Endothelial cell of umbilical vein (primary cell): Measurements from ENCODE around the gene SPTB. TPM values are rescaled to one million over a fixed set of nuclear protein-coding genes. Genes with fewer than 3 reads are reported as not detected.

Source experiments
- BruUV-seq: library from RNA; stranded (reverse); fragments of 400-500 nt; replicated peaks from 2 replicates; lab custom pipeline; 2021; lab: Mats Ljungman, UMichigan
- CTCF ChIA-PET: fragments of 300-600, 350-600 bp; sonication (Branson Sonifier 250); formaldehyde crosslinking; loops from one replicate; lab custom pipeline; 2021; ENCODE audit warnings: antibody characterized with exemption, inconsistent platforms; lab: Charles Lee
- POLR2A ChIA-PET: fragments of 300-600, 350-600 bp; sonication (Branson Sonifier 250); formaldehyde crosslinking; loops from one replicate; lab custom pipeline; 2021; ENCODE audit warnings: antibody characterized with exemption, inconsistent platforms; lab: Charles Lee
- DNase-seq: peaks from one replicate; pipeline ENCODE4 v3.0.0-alpha.2; 2011; ENCODE audit warnings: low read depth, low spot score
- FAIRE-seq: peaks from 2 replicates; lab custom pipeline; 2011; peaks lifted over from hg19 to GRCh38; lab: Jason Lieb, UNC
- H2AFZ ChIP-seq: 2 replicates; pipeline ENCODE4 v1.6.0; 2012; ENCODE audit warnings: low read depth, low read length, control low read depth, inconsistent platforms
- H3K27ac ChIP-seq: 2 replicates; pipeline ENCODE4 v1.5.1; 2011; ENCODE audit warnings: low read depth, mild to moderate bottlenecking, control low read depth, low read length, moderate library complexity; ENCODE audit not compliant: insufficient read depth
- H3K27me3 ChIP-seq, 2 experiments: 2 replicates each; pipeline versions ENCODE4 v1.6.0 to v1.6.1; 2011; ENCODE audit warnings: low read length in 2 of 2, mixed read lengths in 1 of 2; ENCODE audit not compliant: control insufficient read depth in 2 of 2, insufficient read depth in 2 of 2
- H3K36me3 ChIP-seq, 2 experiments: 2 replicates in 1 of 2; 3 replicates in 1 of 2; pipeline ENCODE4 v1.5.1; 2011; ENCODE audit warnings: low read length in 2 of 2, mild to moderate bottlenecking in 1 of 2, moderate library complexity in 1 of 2; ENCODE audit not compliant: control insufficient read depth in 2 of 2, insufficient read depth in 2 of 2; ENCODE audit errors: extremely low read depth in 1 of 2
- H3K4me1 ChIP-seq: 3 replicates; pipeline ENCODE4 v1.5.1; 2011; ENCODE audit warnings: mild to moderate bottlenecking, low read length; ENCODE audit not compliant: control insufficient read depth, insufficient read depth; ENCODE audit errors: extremely low read depth
- H3K4me2 ChIP-seq: 2 replicates; pipeline ENCODE4 v1.6.1; 2011; ENCODE audit warnings: low read length, control low read depth, mixed read lengths; ENCODE audit not compliant: insufficient read depth
- H3K4me3 ChIP-seq, 3 experiments: fragments of 200-600 bp in 1 of 3; sonication (generic), shearing (Covaris generic) in 1 of 3; replicated peaks in 1 of 3; 2 replicates each; pipeline ENCODE4 v1.5.1; 2011 to 2016; ENCODE audit warnings: control low read depth in 3 of 3, low read length in 3 of 3, mild to moderate bottlenecking in 2 of 3, inconsistent platforms in 1 of 3, low read depth in 1 of 3, moderate library complexity in 1 of 3; ENCODE audit not compliant: insufficient read depth in 1 of 3
- H3K79me2 ChIP-seq: 2 replicates; pipeline ENCODE4 v1.6.0; 2012; ENCODE audit warnings: low read length, inconsistent platforms; ENCODE audit not compliant: control insufficient read depth, insufficient read depth
- H3K9ac ChIP-seq: replicated peaks from 2 replicates; pipeline ENCODE3; 2011; ENCODE audit warnings: low read length, control low read depth; ENCODE audit not compliant: insufficient read depth; ENCODE audit errors: extremely low read depth
- H3K9me1 ChIP-seq: replicated peaks from 3 replicates; pipeline ENCODE4 v1.6.0; 2011; ENCODE audit warnings: mild to moderate bottlenecking, low read length; ENCODE audit not compliant: control insufficient read depth, insufficient read depth; ENCODE audit errors: extremely low read depth
- H3K9me3 ChIP-seq: replicated peaks from 2 replicates; pipeline ENCODE4 v1.5.1; 2012; ENCODE audit warnings: low read length, inconsistent platforms; ENCODE audit not compliant: control insufficient read depth, insufficient read depth
- H4K20me1 ChIP-seq: replicated peaks from 2 replicates; pipeline ENCODE3; 2011; ENCODE audit warnings: mild to moderate bottlenecking, low read length; ENCODE audit not compliant: control insufficient read depth, insufficient read depth; ENCODE audit errors: extremely low read depth
- EZH2 ChIP-seq: IDR thresholded peaks from 2 replicates; pipeline ENCODE4 v1.6.1; 2012; ENCODE audit warnings: borderline replicate concordance, low read depth, mild to moderate bottlenecking, moderate library complexity, low read length, inconsistent platforms; ENCODE audit not compliant: severe bottlenecking
- FOS ChIP-seq: IDR thresholded peaks from 2 replicates; pipeline ENCODE4 v1.6.1; 2011; ENCODE audit warnings: mild to moderate bottlenecking, low read length, moderate library complexity, borderline replicate concordance; ENCODE audit not compliant: insufficient read depth
- GATA2 ChIP-seq: IDR thresholded peaks from 2 replicates; pipeline ENCODE4 v1.7.0; 2011; ENCODE audit warnings: low read depth, mild to moderate bottlenecking, moderate library complexity, mixed read lengths, low read length; ENCODE audit not compliant: insufficient read length, insufficient read depth
- JUN ChIP-seq: IDR thresholded peaks from 2 replicates; pipeline ENCODE4 v1.6.1; 2011; ENCODE audit warnings: borderline replicate concordance, low read depth; ENCODE audit not compliant: insufficient read length, insufficient read depth
- MYC ChIP-seq: IDR thresholded peaks from one replicate; pipeline ENCODE4 v1.6.1; 2011; ENCODE audit warnings: mild to moderate bottlenecking, low read depth, low read length
- POLR2A ChIP-seq: IDR thresholded peaks from 2 replicates; pipeline ENCODE4 v1.6.1; 2012; ENCODE audit warnings: low read depth, mild to moderate bottlenecking, control low read depth, low read length
- POLR2AphosphoS5 ChIP-seq: IDR thresholded peaks from 2 replicates; pipeline ENCODE4 v1.6.1; 2012; ENCODE audit warnings: low read depth, mild to moderate bottlenecking, control low read depth, low read length, moderate library complexity; ENCODE audit not compliant: insufficient read depth
- dilution Hi-C: fragments of 300-500 bp; cut with MboI; formaldehyde crosslinking; loops from one replicate; pipeline ENCODE4 v1.15.0; 2019; ENCODE audit warnings: low sequenced_read_pairs; ENCODE audit not compliant: extremely low pct_ligation_motif_present
- intact Hi-C: fragments of 100-400 bp; cut with micrococcal nuclease; formaldehyde crosslinking; loops from one replicate; pipeline ENCODE4 v1.10.0; 2022
- polyA plus RNA-seq, 4 experiments: library from polyadenylated mRNA; depleted of rRNA in 3 of 4; stranded (reverse) in 3 of 4; unstranded in 1 of 4; fragments of >200 nt; gene quantifications; 2 replicates each; pipeline versions ENCODE4 v1.2.1 to v1.2.3, GENCODE V29; 2011 to 2012; ENCODE audit warnings: missing spikeins in 1 of 4
- total RNA-seq: library from RNA; stranded (reverse); gene quantifications from 2 replicates; pipeline ENCODE4 v1.2.3, GENCODE V29; 2021
- TF ChIP-seq, protein P1 (sequence below), 2 donors: IDR thresholded peaks; 1 replicate in 1 of 2; 2 replicates in 1 of 2; pipeline ENCODE4 v1.5.1; 2011; ENCODE audit warnings: low read length in 2 of 2, mild to moderate bottlenecking in 2 of 2, moderate library complexity in 2 of 2, control low read depth in 1 of 2, inconsistent platforms in 1 of 2, low read depth in 1 of 2; ENCODE audit not compliant: insufficient read depth in 1 of 2; ENCODE audit errors: extremely low read depth in 1 of 2
- TF ChIP-seq, protein P2 (sequence below): IDR thresholded peaks from 2 replicates; pipeline ENCODE4 v1.6.1; 2011; ENCODE audit not compliant: insufficient read depth, insufficient read length

SPTB gene
- total and polyA plus RNA-seq, 2 donors (not counting 3 experiments of a cell fraction or from before 2014, with no cell fraction given), result 0.03 to 0.07 TPM

DNA sequence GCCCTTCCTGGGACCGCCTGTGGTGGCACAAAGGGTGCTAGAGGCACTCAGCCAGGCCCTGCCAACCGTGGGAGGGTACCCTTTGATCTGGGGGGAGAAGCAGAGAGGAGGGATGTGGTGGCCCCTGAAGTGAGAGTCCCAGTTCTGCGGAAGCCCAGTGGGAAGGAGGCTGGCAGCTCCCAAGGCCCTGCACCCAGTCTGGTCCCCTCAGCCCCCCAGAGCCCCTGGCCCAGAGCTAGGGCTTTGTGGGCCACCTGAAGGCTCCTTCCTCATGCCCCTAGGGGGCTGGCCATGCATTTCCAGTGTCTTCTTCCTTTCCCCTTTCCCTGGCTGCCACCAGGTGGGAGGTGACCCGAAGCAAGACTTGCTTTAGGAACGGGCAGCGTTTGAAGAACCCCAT, 131.2 kb downstream of the SPTB start:
- dilution Hi-C loops (no loop called here), intact Hi-C loops (no loop called here)
- Histone ChIP-seq H3K9me3 (no peaks in the 10 kb centered on the region), H3K4me1 (peaks cover 6% of the 10 kb centered on the region), H3K36me3 (no peaks in the 10 kb centered on the region), H3K9me1 (no peaks in the 10 kb centered on the region), H2AFZ (no peak overlapping the region), H3K9ac (no peak overlapping the region), H3K27ac (no peak overlapping the region), H3K27me3 (no peaks in the 10 kb centered on the region), H3K4me3 (no peak overlapping the region), H3K4me2 (no peak overlapping the region), H3K79me2 (no peaks in the 10 kb centered on the region), H4K20me1 (no peaks in the 10 kb centered on the region)
- DNase-seq (no peak), FAIRE-seq (no peak)
- POLR2A ChIA-PET, result no interaction called here
- TF ChIP-seq, protein P1, sequence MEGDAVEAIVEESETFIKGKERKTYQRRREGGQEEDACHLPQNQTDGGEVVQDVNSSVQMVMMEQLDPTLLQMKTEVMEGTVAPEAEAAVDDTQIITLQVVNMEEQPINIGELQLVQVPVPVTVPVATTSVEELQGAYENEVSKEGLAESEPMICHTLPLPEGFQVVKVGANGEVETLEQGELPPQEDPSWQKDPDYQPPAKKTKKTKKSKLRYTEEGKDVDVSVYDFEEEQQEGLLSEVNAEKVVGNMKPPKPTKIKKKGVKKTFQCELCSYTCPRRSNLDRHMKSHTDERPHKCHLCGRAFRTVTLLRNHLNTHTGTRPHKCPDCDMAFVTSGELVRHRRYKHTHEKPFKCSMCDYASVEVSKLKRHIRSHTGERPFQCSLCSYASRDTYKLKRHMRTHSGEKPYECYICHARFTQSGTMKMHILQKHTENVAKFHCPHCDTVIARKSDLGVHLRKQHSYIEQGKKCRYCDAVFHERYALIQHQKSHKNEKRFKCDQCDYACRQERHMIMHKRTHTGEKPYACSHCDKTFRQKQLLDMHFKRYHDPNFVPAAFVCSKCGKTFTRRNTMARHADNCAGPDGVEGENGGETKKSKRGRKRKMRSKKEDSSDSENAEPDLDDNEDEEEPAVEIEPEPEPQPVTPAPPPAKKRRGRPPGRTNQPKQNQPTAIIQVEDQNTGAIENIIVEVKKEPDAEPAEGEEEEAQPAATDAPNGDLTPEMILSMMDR (IDR thresholded peaks at IDR 0.05; ENCODE audit: extremely low read depth in 1 of 2, insufficient read depth in 1 of 2, low read depth in 1 of 2, low read length in 2 of 2), result no peak
- TF ChIP-seq, protein P2, sequence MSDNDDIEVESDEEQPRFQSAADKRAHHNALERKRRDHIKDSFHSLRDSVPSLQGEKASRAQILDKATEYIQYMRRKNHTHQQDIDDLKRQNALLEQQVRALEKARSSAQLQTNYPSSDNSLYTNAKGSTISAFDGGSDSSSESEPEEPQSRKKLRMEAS, result no peak
- no peak for TF ChIP-seq MYC
- TF ChIP-seq POLR2AphosphoS5, result no peak
- TF ChIP-seq GATA2, result no peak
- TF ChIP-seq EZH2, result no peak
- no peak for TF ChIP-seq JUN
- no peak for TF ChIP-seq FOS
- no peak for TF ChIP-seq POLR2A
- BruUV-seq, result no TSS peak
- CTCF ChIA-PET, result interaction anchor here (2.0 kb wide), 1 partner anchor 10 kb away, joined by 8 read pairs; no protein-coding TSS in a partner anchor
